ENCODE measurements around the gene TRAK1.

Gene TRAK1

DNA sequence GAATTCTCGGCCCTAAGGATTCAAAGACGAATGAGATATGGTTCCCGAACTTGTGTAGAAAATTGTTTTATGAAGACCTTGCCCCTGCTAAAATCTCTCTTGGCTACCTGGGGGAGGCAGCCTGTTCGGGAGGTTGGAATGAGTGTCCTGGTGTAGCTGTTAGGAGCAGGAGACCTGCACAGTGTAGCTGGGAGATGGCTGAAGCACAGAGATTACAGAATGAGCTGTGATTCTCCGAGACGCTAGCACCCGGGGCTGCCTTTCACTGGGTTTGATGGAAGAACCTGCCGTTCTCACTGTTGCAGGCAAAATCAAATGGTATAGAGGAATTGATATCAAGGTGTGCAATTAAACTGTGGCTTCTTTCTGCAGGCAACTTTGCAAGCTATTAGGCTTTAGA, 68.0 kb downstream of the TRAK1 start:
- DNase-seq: no peak

- DNase-seq: no peak
Measured at GRCh38 chr3:42159706-42160472, 68.7 kb downstream of the TRAK1 start.

- no peak for DNase-seq
Measured at GRCh38 chr3:42161050-42161935, 70.1 kb downstream of the TRAK1 start.

- no peak for DNase-seq
Measured at GRCh38 chr3:42162462-42162861, 71.3 kb downstream of the TRAK1 start.

GRCh38 chr3:42163622-42164244, 72.6 kb downstream of the TRAK1 start:
- DNase-seq: no peak

DNA sequence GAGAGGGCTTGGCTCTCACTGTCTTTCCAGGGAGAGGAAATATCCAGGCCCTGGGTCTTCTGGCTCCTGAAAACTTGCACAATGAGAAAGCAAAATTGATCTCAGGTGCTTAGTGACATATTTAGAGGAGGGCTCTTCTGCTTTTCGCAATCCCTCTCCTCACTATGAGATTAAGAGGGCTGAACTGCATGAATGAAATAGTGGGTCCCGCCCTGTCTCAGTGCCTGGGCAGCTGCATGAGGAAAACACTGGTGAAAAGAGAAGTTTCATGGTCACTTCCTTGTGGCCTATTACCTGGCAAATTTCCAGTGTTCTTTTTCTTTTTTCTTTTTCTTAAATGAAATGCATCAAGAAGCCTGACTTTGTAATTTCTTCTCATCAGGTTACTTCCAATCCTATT, 73.5 kb downstream of the TRAK1 start:
- no peak for DNase-seq

DNA sequence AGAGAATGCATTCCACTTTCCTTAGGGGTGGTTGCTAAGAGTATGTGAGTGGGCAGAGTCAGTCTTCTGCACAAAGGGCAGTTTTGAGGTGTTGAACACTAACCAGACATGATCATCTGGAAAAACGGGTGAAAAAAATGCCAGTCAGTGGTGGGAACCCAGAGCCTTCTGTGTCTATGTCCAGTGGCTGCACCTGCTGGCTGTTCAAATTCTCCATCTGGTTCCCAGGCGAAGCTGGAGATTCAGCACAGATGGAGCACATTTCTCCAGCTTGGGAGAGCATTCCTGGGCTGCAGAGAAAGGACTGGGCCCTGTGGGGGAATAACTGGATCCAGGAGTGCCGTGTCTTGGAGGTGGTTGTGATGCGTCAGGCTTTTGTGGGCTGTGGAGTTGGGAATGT, 74.1 kb downstream of the TRAK1 start:
- DNase-seq: no peak

DNA sequence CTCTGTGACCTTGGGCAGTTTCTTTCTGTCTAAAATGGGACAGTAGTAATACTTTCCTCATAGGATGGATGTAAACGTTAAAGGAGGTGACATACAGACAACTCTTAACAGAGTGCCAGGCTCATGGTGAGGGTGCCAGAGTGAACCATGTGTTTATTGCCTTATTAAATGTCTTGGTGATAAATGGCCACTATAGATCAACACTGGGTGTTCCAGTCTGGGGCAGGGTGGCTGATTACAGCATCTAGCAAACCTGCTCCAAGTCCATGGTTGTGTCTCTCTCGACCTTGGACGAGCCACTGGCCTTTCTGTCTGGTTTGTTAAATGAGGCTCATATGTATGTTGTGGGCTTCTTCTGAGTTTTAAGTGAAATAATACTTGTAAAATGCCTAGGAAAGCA, 75.1 kb downstream of the TRAK1 start:
- DNase-seq: no peak

DNA sequence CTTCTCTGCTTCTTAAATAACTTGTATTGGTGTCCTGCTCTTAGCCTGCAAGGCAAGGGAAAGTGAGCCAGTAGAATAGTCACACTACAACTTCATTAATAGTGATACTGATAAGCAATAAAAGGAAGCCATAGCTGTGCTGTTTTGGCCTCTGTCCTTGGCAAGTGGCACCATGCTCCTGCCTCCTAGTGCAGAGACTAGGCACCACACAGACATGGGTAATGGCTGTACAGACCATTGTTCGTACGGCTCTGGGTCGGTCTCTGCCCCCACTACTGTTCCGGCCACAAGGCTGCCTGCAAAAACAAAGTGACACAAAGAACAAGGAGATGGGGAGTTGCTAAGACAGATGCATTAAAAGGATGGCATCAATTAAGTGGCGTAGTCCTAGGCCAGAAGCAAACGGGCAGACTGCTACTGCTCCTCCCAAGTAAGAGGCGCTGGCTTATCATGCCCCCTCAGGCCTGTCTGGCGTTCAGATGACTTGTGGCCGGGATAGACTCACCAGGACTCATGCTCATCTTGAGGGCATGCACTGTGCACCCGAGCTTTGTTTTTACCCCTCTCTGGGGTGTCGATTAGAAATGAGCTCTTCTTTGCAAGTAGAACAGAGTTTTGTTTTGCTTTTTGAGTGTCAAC, 75.6 kb downstream of the TRAK1 start:
- no peak for DNase-seq

- DNase-seq: no peak
Measured at GRCh38 chr3:42169579-42170120, 78.5 kb downstream of the TRAK1 start.

DNA sequence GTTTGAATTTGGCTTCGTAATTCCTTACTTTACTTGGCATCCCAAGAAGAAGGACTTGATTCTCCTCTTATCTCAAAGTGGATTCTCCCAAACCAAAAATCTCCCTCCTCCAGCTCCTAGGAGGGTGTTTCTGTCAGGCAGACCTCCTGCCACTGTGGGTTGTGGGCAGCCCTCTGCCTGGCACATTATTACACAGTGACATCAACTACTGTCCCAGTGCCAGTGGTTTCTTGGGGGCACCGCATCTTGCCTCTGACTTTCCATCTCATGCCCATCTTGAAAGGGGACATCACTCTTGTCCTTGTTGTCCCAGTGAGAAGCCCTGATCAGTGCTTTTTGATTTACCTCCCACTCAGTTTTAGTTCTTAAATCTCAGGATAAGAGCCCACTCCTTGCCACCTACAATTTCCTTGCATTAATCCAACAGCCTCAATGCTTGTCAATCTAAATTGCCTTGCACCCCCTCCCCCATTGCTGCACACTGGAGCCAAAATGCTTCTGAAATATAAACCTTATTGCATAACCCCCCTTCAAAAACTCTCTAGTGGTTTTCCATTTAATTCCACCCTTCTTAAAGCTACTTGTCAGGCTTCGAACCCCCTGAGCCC, 81.0 kb downstream of the TRAK1 start:
- DNase-seq: no peak

DNA sequence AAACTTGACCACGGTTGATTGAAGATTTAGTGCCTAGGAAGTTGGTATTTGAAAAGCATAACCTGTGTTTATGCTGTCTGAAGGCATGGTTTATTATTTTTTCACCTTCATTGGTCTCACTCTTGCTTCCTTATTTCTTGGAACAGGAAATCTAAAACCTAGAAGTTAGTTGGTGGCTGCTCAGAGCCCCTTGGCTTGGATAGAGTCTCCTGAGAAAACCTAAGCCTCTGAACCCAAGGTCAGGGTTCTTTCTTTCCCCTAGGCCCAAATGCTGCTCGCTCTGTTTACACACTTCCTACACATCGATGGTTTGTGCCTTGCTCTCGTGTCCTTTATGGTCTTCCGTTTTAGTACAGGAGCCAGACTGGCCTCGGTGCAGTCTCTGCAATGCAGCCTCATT, 82.2 kb downstream of the TRAK1 start:
- no peak for DNase-seq

DNA sequence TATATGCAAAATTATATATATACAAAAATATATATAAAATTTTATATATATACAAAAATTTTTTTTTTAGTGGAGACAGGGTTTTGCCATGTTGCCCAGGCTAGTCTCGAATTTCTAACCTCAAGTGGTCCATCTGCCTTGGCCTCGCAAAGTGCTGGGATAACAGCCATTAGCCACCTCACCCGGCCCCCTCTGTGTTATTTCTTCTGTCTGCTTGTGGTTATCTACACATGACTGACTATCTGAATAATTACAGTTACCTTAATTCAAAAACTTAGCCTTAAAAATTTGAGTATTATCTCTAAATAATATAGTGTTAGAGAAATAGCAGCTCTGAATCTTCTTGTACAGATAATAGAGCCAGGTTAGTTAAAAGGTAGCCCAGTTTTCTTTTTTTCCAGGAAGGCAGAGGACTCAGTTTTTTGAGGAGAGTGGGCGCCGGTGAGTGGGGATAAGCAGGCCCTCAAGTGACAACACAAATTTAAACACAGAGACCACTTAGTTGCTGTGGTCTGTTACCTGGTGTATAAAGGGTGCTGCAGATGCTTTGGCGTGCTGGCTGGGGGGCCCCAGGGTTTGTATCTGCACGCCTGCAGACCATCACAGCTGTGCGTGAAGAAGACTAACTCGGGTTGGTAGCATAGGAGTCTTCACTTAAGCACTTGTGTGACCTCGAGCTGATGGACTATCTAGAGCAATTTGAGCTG, 83.7 kb downstream of the TRAK1 start:
- DNase-seq: no peak

DNA sequence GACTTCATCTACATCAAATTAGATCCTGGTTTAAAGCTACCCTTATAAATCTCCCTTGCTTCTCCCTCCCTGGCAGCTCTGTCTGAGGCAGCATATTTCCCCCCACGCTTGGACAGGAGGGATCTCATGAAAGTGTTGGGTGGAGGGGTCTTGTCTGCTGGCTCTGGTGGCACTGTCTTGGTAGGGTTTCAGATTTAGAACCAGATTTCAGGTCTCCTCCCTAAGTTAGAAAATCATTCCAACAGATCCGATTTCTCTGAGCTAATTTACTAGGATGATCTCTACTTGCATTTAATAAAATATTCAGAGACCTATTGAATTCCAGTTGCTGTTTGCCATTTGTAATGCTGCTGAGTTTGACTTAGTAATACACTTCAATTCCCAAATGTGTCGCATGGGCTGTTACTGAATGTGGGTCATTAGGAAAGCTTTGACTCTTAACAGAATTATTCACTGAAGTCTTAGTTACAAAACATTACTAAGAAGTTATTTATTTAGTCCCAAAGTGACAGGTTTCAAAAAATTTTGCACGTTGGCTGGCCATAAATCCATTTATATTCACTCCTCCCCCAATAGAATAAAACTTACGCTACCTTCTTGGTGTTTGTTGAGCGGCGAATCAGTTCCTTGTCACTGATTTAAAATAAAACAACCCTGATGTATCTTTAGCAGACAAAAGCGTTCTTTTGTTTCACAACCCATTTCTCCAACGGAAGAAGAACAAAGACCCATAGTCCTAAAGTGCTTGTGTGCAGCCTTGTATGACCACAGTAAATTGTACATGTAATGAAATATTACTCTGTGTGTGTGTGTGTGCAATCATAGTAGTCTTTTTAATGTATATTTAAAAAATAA, 84.5 kb downstream of the TRAK1 start:
- DNase-seq: no peak

GRCh38 chr3:42176242-42177034, 85.3 kb downstream of the TRAK1 start:
- no peak for DNase-seq

DNA sequence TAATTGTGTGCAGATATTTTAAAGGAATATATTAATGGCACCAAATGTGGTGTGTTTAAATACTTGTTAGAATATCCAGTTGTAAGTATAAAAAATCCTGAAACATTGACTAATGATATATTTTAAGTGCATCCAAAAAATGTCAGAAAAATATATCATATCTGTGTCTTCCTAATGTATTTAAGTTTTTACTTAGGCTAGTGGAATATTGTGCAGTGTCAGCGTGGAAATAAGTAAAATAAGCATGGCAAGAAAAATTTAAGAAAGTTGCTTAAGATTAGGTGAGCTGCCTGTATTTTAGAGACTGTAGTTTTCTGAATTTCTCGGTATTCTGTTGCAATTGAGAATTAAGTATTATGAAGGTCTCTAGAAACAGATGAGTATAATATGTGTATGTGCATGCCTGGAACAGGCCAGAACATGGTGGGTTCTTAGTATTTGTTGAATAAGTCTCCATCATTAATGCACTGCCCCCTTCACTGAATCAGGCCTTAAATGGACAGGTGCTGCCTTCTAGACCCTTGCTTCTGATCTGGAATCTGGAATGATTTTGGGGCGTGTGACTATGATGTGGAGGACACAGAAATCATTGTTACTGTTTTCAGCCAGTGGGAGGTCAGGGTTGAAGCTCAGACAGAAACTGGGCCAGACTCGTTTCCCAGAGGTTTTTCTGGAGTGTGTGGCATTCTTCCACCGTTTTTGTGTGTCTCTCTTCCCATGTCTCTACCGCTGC, 86.1 kb downstream of the TRAK1 start:
- DNase-seq: no peak

GRCh38 chr3:42177801-42178150, 86.6 kb downstream of the TRAK1 start:
- no peak for DNase-seq

DNA sequence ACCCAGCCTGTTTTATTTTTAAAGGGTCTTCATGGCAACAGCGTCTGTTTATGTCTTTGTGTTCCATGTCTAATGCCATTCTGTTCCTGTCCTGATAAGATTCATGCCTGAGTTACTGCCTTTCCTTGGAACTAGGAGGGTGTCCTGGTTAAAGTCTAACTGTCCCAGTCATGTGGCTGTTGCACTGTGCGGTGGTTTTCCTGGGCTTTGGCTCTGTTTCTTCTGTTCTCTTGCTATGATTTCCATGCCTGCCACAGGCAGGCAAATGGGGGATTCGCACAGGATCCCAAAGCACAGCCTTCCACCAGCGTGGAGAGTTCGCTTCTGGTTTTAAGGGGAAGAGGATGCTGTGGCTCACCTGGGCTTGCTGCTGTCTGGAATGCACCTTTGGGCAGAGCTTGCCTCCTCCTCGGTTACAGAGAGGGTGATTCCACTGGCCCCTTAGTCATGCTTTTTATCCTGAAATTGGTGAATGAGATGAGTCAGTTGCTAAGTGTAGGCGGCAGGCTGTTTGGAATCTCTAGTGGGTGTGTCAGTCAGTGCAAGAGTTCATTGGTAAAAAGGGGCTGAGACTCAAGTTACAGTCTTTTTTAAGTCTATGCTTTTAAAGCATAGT, 88.1 kb downstream of the TRAK1 start:
- no peak for DNase-seq

DNA sequence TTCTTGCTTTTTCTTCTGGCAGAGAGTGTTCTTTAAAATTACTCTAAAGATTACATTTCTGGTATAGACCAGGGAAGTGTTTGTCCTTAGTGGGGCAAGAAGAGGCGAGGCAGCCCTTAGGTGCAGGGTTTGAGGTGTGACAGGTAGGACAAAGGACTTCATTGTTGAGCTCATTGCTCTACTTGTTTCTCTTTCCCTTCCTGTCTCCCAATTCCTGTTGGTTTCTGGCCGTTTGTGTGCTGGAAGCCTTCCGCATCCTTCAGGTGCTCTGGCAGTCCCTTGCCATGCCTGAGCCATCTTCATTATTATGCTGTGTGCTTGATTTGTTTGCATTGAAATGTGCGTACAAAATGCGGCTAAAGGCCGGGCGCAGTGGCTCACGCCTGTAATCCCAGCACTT, 89.7 kb downstream of the TRAK1 start:
- DNase-seq: no peak
